Urothelium cell line (cell line): ENCODE data around the gene BTBD8.

Experiments used
- DNase-seq: peaks from one replicate; pipeline ENCODE4 v3.0.0; 2011; ENCODE audit warnings: low spot score, mixed read lengths
- FAIRE-seq: peaks from 2 replicates; lab custom pipeline; 2011; peaks lifted over from hg19 to GRCh38; lab: Jason Lieb, UNC

Gene BTBD8

GRCh38 chr1:92188436-92189255 is 108.5 kb downstream of the BTBD8 start:
- FAIRE-seq (no peak), DNase-seq (no peak)

- no peak for FAIRE-seq
- no peak for DNase-seq
These were observed 111.6 kb downstream of the BTBD8 start for GRCh38 chr1:92191726-92192125.

- DNase-seq, result no peak
- no peak for FAIRE-seq
These were observed 112.1 kb downstream of the BTBD8 start for GRCh38 chr1:92192246-92192645.

- no peak for FAIRE-seq
- DNase-seq, result no peak
These were observed 114.4 kb downstream of the BTBD8 start for GRCh38 chr1:92194511-92194910.

- FAIRE-seq, result no peak
These were observed 121.8 kb downstream of the BTBD8 start for GRCh38 chr1:92201973-92202372.

GRCh38 chr1:92203105-92203504 is 123.0 kb downstream of the BTBD8 start:
- DNase-seq, result no peak

More at GRCh38 chr1:92201973-92202372, 121.8 kb downstream of the BTBD8 start:
- no peak for DNase-seq

GRCh38 chr1:92210701-92211100 is 130.6 kb downstream of the BTBD8 start:
- FAIRE-seq (no peak), DNase-seq (no peak)

More at GRCh38 chr1:92203105-92203504, 123.0 kb downstream of the BTBD8 start:
- no peak for FAIRE-seq

- DNase-seq, result no peak
- FAIRE-seq, result no peak
These were observed 131.0 kb downstream of the BTBD8 start for GRCh38 chr1:92211166-92211565.

GRCh38 chr1:92217721-92218120 is 137.6 kb downstream of the BTBD8 start, which contains the start of gene C1orf146:
Gene C1orf146, plus strand, starts transcription at chr1:92217915. Its CDS starts 13,506 bp downstream, at chr1:92231421.
- FAIRE-seq (no peak), DNase-seq (no peak)

GRCh38 chr1:92218559-92218958 is 138.4 kb downstream of the BTBD8 start:
- DNase-seq (no peak), FAIRE-seq (no peak)

GRCh38 chr1:92219028-92219427 is 138.9 kb downstream of the BTBD8 start:
- FAIRE-seq (no peak), DNase-seq (no peak)

- no peak for DNase-seq
- no peak for FAIRE-seq
These were observed 148.3 kb downstream of the BTBD8 start for GRCh38 chr1:92228401-92228800.

- FAIRE-seq, result no peak
- DNase-seq, result no peak
These were observed 150.6 kb downstream of the BTBD8 start for GRCh38 chr1:92230736-92231135.
